ENCODE data around the gene SLC66A3. TPM values are rescaled to one million over a fixed set of nuclear protein-coding genes. Genes with fewer than 3 reads are reported as not detected.

Gene SLC66A3
- total RNA-seq, 1 experiment from 2014 or later = 19.2 TPM

DNA sequence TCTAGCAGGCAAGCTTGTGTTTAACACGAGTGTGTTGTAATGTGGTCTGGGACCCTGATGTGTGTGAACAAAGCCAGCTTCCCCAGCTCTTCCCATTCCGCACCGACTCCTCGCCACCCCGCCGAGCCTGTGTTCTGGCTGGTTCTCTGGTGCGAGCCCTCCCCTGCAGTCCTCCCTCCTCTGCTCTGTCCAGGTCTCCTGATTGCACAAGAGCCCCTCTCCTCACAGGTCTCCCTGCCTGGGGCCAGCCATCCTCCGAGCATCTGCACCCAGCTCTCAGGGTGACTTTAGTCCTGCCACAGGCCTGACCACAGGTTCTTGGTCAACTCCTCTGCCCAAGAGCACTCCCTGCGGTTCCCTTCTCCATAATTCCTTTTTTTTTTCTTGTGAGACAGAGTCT, 13.2 kb downstream of the SLC66A3 start:
- H3K4me3 ChIP-seq (ENCODE audit: low read length) = no peak overlapping the region
- H3K36me3 ChIP-seq (ENCODE audit: low read depth, low read length) = no peaks in the 10 kb centered on the region
- intact Hi-C loops (cut with micrococcal nuclease) = no loop called here
- no peaks in the 10 kb centered on the region for H3K27me3 ChIP-seq (ENCODE audit: low read length)
- BruUV-seq (replicated peaks) = no TSS peak
- ATAC-seq = no peak
- CTCF ChIA-PET = no interaction called here
- POLR2A ChIA-PET (ENCODE audit: unreplicated experiment) = no interaction called here
- DNase-seq = no peak
- H3K4me1 ChIP-seq (ENCODE audit: insufficient read depth, low read length) = no peaks in the 10 kb centered on the region
- no peak overlapping the region for H2AFZ ChIP-seq (ENCODE audit: low read length)
- H3K79me2 ChIP-seq (ENCODE audit: low read length) = no peaks in the 10 kb centered on the region
- no peaks in the 10 kb centered on the region for H4K20me1 ChIP-seq (ENCODE audit: low read length)
- no peaks in the 10 kb centered on the region for H3F3A ChIP-seq (ENCODE audit: low read length, unreplicated experiment)
- no peak overlapping the region for H3K9ac ChIP-seq (ENCODE audit: low read length)
- H3K9me3 ChIP-seq (ENCODE audit: low read length) = no peaks in the 10 kb centered on the region
- no peak overlapping the region for H3K27ac ChIP-seq (ENCODE audit: low read length)
- no peaks in the 10 kb centered on the region for H3K9me2 ChIP-seq (replicated peaks; ENCODE audit: low read length)
- no peak overlapping the region for H3K4me2 ChIP-seq (ENCODE audit: low read length)
- TF ChIP-seq, protein P1, sequence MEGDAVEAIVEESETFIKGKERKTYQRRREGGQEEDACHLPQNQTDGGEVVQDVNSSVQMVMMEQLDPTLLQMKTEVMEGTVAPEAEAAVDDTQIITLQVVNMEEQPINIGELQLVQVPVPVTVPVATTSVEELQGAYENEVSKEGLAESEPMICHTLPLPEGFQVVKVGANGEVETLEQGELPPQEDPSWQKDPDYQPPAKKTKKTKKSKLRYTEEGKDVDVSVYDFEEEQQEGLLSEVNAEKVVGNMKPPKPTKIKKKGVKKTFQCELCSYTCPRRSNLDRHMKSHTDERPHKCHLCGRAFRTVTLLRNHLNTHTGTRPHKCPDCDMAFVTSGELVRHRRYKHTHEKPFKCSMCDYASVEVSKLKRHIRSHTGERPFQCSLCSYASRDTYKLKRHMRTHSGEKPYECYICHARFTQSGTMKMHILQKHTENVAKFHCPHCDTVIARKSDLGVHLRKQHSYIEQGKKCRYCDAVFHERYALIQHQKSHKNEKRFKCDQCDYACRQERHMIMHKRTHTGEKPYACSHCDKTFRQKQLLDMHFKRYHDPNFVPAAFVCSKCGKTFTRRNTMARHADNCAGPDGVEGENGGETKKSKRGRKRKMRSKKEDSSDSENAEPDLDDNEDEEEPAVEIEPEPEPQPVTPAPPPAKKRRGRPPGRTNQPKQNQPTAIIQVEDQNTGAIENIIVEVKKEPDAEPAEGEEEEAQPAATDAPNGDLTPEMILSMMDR (conservative IDR thresholded peaks at IDR 0.05; ENCODE audit: low read depth, low read length) = no peak
- TF ChIP-seq EZH2 (IDR thresholded peaks at IDR 0.05; ENCODE audit: low read length, unreplicated experiment) (no peak), EZH2phosphoT487 (IDR thresholded peaks at IDR 0.05; ENCODE audit: borderline replicate concordance, low read length) (no peak)

DNA sequence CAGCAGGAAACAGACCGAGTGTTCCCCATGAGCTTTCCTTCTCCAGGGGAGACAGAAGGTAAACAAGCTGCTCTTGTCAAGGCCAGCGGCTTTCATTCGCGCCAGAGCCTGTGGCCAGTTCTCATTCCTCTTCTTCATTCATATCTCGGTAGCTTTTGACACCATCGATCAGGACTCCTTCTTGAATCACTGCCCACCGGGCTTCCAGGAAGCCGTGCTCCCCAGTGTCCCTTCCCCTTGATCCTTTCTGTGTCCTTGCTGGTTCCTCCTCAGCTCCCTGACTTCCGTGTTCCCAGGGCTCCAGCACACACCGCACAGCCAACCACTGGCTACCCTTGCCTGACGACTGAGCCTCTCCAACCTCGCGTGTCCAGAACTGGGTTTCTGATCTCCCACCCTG, 14.1 kb downstream of the SLC66A3 start:
- no TSS peak for BruUV-seq (replicated peaks)
- H3K4me1 ChIP-seq (ENCODE audit: insufficient read depth, low read length) = no peaks in the 10 kb centered on the region
- H3K4me3 ChIP-seq (ENCODE audit: low read length) = no peak overlapping the region

DNA sequence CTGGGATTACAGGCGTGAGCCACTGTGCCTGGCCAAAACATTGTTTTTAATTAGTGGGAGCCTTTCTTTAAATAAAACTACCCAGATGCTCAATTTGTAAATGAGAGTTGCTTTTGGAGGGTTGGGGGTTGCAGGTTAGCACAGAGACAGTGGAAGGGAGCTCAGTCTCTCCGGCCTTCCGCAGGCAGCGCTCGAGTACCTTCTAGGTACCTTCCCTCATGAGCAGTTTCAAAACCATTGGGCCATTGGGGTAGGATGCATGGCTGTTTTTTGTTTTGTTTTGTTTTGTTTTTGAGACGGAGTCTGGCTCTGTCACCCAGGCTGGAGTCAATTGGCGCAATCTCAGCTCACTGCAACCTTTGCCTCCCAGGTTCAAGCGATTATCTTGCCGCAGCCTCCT, 19.0 kb downstream of the SLC66A3 start:
- no peak overlapping the region for H3K4me2 ChIP-seq (ENCODE audit: low read length)
- no peak overlapping the region for H2AFZ ChIP-seq (ENCODE audit: low read length)
- no TSS peak for BruUV-seq (replicated peaks)
- ATAC-seq = no peak
- no peaks in the 10 kb centered on the region for H3F3A ChIP-seq (ENCODE audit: low read length, unreplicated experiment)
- intact Hi-C loops (cut with micrococcal nuclease) = no loop called here
- H3K9me2 ChIP-seq (replicated peaks; ENCODE audit: low read length) = no peaks in the 10 kb centered on the region
- CTCF ChIA-PET = no interaction called here
- H3K27me3 ChIP-seq (ENCODE audit: low read length) = no peaks in the 10 kb centered on the region
- no peak overlapping the region for H3K4me3 ChIP-seq (ENCODE audit: low read length)
- H3K4me1 ChIP-seq (ENCODE audit: insufficient read depth, low read length) = no peaks in the 10 kb centered on the region
- no peaks in the 10 kb centered on the region for H3K79me2 ChIP-seq (ENCODE audit: low read length)
- POLR2A ChIA-PET (ENCODE audit: unreplicated experiment) = no interaction called here
- DNase-seq = no peak
- no peaks in the 10 kb centered on the region for H3K36me3 ChIP-seq (ENCODE audit: low read depth, low read length)
- H3K27ac ChIP-seq (ENCODE audit: low read length) = no peak overlapping the region
- no peak overlapping the region for H3K9ac ChIP-seq (ENCODE audit: low read length)
- TF ChIP-seq EZH2 (IDR thresholded peaks at IDR 0.05; ENCODE audit: low read length, unreplicated experiment) (no peak), EZH2phosphoT487 (IDR thresholded peaks at IDR 0.05; ENCODE audit: borderline replicate concordance, low read length) (no peak)
- TF ChIP-seq, protein P1 (conservative IDR thresholded peaks at IDR 0.05; ENCODE audit: low read depth, low read length) = no peak
- H4K20me1 ChIP-seq (ENCODE audit: low read length) = no peaks in the 10 kb centered on the region
- H3K9me3 ChIP-seq (ENCODE audit: low read length) = no peaks in the 10 kb centered on the region

More for the DNA sequence above, 14.1 kb downstream of the SLC66A3 start:
- ATAC-seq (no peak), DNase-seq (no peak)
- H2AFZ ChIP-seq (ENCODE audit: low read length) = no peak overlapping the region
- no peak overlapping the region for H3K27ac ChIP-seq (ENCODE audit: low read length)
- H3F3A ChIP-seq (ENCODE audit: low read length, unreplicated experiment) = no peaks in the 10 kb centered on the region
- CTCF ChIA-PET = no interaction called here
- H3K9me3 ChIP-seq (ENCODE audit: low read length) = no peaks in the 10 kb centered on the region
- intact Hi-C loops (cut with micrococcal nuclease) = no loop called here
- no peaks in the 10 kb centered on the region for H3K27me3 ChIP-seq (ENCODE audit: low read length)
- TF ChIP-seq, protein P1 (conservative IDR thresholded peaks at IDR 0.05; ENCODE audit: low read depth, low read length) = no peak
- no peak for TF ChIP-seq EZH2 (IDR thresholded peaks at IDR 0.05; ENCODE audit: low read length, unreplicated experiment)
- TF ChIP-seq EZH2phosphoT487 (IDR thresholded peaks at IDR 0.05; ENCODE audit: borderline replicate concordance, low read length) = no peak
- POLR2A ChIA-PET (ENCODE audit: unreplicated experiment) = no interaction called here
- no peak overlapping the region for H3K9ac ChIP-seq (ENCODE audit: low read length)
- H3K36me3 ChIP-seq (ENCODE audit: low read depth, low read length) = no peaks in the 10 kb centered on the region
- H3K4me2 ChIP-seq (ENCODE audit: low read length) = no peak overlapping the region
- H4K20me1 ChIP-seq (ENCODE audit: low read length) = no peaks in the 10 kb centered on the region
- H3K9me2 ChIP-seq (replicated peaks; ENCODE audit: low read length) = no peaks in the 10 kb centered on the region
- no peaks in the 10 kb centered on the region for H3K79me2 ChIP-seq (ENCODE audit: low read length)
